Measurements from ENCODE around the gene ADARB2. TPM values are rescaled to one million over a fixed set of nuclear protein-coding genes. Genes with fewer than 3 reads are reported as not detected.
"Not testable (repeated sequence)": the region's sequence is repeated elsewhere in the genome, so short reads cannot be mapped to it uniquely, and the experiment has no call there.

Gene ADARB2
- total RNA-seq, 1 donor from 2014 or later = 1.8 TPM

GRCh38 chr10:1166101-1166827 lies 571.1 kb downstream of the ADARB2 start:
- no peak for DNase-seq (ENCODE audit: low read depth, low spot score)

GRCh38 chr10:1163831-1164230 lies 573.5 kb downstream of the ADARB2 start:
- Mint-ChIP-seq H3K4me3 (no peak overlapping the region), H3K36me3 (ENCODE audit: low read depth) (no peaks in the 10 kb centered on the region), H3K27me3 (ENCODE audit: low read depth) (no peaks in the 10 kb centered on the region), H3K27ac (ENCODE audit: unreplicated experiment) (no peak overlapping the region), H3K4me1 (no peaks in the 10 kb centered on the region), H3K9me3 (no peaks in the 10 kb centered on the region)
- no peak for TF ChIP-seq CTCF (conservative IDR thresholded peaks at IDR 0.05)
- DNase-seq (ENCODE audit: low read depth, low spot score) = no peak

More at GRCh38 chr10:1166101-1166827, 571.1 kb downstream of the ADARB2 start:
- H3K4me1 Mint-ChIP-seq = no peaks in the 10 kb centered on the region
- no peak for TF ChIP-seq CTCF (conservative IDR thresholded peaks at IDR 0.05)
- H3K27ac Mint-ChIP-seq (ENCODE audit: unreplicated experiment) = no peak overlapping the region
- H3K27me3 Mint-ChIP-seq (ENCODE audit: low read depth) = no peaks in the 10 kb centered on the region
- H3K9me3 Mint-ChIP-seq = no peaks in the 10 kb centered on the region
- no peak overlapping the region for H3K4me3 Mint-ChIP-seq
- no peaks in the 10 kb centered on the region for H3K36me3 Mint-ChIP-seq (ENCODE audit: low read depth)

- Mint-ChIP-seq H3K9me3 (no peaks in the 10 kb centered on the region), H3K27me3 (ENCODE audit: low read depth) (no peaks in the 10 kb centered on the region), H3K4me1 (no peaks in the 10 kb centered on the region), H3K4me3 (no peak overlapping the region), H3K27ac (ENCODE audit: unreplicated experiment) (no peak overlapping the region), H3K36me3 (ENCODE audit: low read depth) (no peaks in the 10 kb centered on the region)
- no peak for DNase-seq (ENCODE audit: low read depth, low spot score)
- TF ChIP-seq CTCF (conservative IDR thresholded peaks at IDR 0.05) = no peak
Measured at GRCh38 chr10:1163204-1163660, 574.1 kb downstream of the ADARB2 start.

GRCh38 chr10:1162481-1163203 lies 574.7 kb downstream of the ADARB2 start:
- DNase-seq (ENCODE audit: low read depth, low spot score) = no peak
- H3K9me3 Mint-ChIP-seq = no peaks in the 10 kb centered on the region
- H3K36me3 Mint-ChIP-seq (ENCODE audit: low read depth) = no peaks in the 10 kb centered on the region
- H3K4me1 Mint-ChIP-seq = no peaks in the 10 kb centered on the region
- H3K27me3 Mint-ChIP-seq (ENCODE audit: low read depth) = no peaks in the 10 kb centered on the region
- no peak overlapping the region for H3K27ac Mint-ChIP-seq (ENCODE audit: unreplicated experiment)
- H3K4me3 Mint-ChIP-seq = no peak overlapping the region
- TF ChIP-seq CTCF (conservative IDR thresholded peaks at IDR 0.05) = no peak

GRCh38 chr10:1161315-1161673 lies 576.0 kb downstream of the ADARB2 start:
- not testable (repeated sequence) for H3K36me3 Mint-ChIP-seq (ENCODE audit: low read depth); H3K4me3 Mint-ChIP-seq; DNase-seq (ENCODE audit: low read depth, low spot score); H3K27me3 Mint-ChIP-seq (ENCODE audit: low read depth); H3K9me3 Mint-ChIP-seq; H3K27ac Mint-ChIP-seq (ENCODE audit: unreplicated experiment); H3K4me1 Mint-ChIP-seq
